ENCODE data around the gene ERMN. TPM values are rescaled to one million over a fixed set of nuclear protein-coding genes. Genes with fewer than 3 reads are reported as not detected.

ERMN gene
- total RNA-seq, 1 donor from 2014 or later, result 0.14 TPM

GRCh38 chr2:157326698-157327097, 1.1 kb upstream of the ERMN start:
- peaks cover 2% of the 10 kb centered on the region for H3K4me1 Mint-ChIP-seq (ENCODE audit: low read depth, unreplicated experiment)
- H3K36me3 ChIP-seq (ENCODE audit: insufficient read depth, low read length), result no peaks in the 10 kb centered on the region
- TF ChIP-seq EZH2 (IDR thresholded peaks at IDR 0.05; ENCODE audit: insufficient read depth, low read length) (no peak), CTCF (IDR thresholded peaks at IDR 0.05; ENCODE audit: insufficient read depth, low read depth, low read length) (no peak)
- no peak overlapping the region for H3K27ac Mint-ChIP-seq (ENCODE audit: unreplicated experiment)
- no peak overlapping the region for H3K27ac ChIP-seq (ENCODE audit: low read depth, low read length)
- H2AFZ ChIP-seq (ENCODE audit: low read depth, low read length), result no peak overlapping the region
- DNase-seq (ENCODE audit: low read depth) (no peak), FAIRE-seq (no peak)
- no peaks in the 10 kb centered on the region for H3K27me3 Mint-ChIP-seq (ENCODE audit: low read depth, unreplicated experiment)
- H3K4me3 ChIP-seq (ENCODE audit: insufficient read depth, low read depth, low read length), result no peak overlapping the region
- no peak overlapping the region for H3K9ac ChIP-seq (ENCODE audit: low read length)
- no peaks in the 10 kb centered on the region for H4K20me1 ChIP-seq (ENCODE audit: insufficient read depth, low read length)
- H3K4me3 Mint-ChIP-seq (ENCODE audit: unreplicated experiment), result no peak overlapping the region
- no peaks in the 10 kb centered on the region for H3K4me1 ChIP-seq (ENCODE audit: insufficient read depth, low read length)
- H3K36me3 Mint-ChIP-seq (ENCODE audit: low read depth, unreplicated experiment), result no peaks in the 10 kb centered on the region
- H3K9me3 Mint-ChIP-seq (ENCODE audit: unreplicated experiment), result no peaks in the 10 kb centered on the region
- no peak overlapping the region for H3K4me2 ChIP-seq (ENCODE audit: low read length)
- H3K79me2 ChIP-seq (ENCODE audit: insufficient read depth, low read length), result no peaks in the 10 kb centered on the region
- no peaks in the 10 kb centered on the region for H3K27me3 ChIP-seq (ENCODE audit: insufficient read depth, low read length)
- no peaks in the 10 kb centered on the region for H3K9me3 ChIP-seq (ENCODE audit: insufficient read depth, low read depth, low read length)

GRCh38 chr2:157324331-157324843, 1.2 kb downstream of the ERMN start:
- Histone ChIP-seq H4K20me1 (ENCODE audit: insufficient read depth, low read length) (no peaks in the 10 kb centered on the region), H3K4me1 (ENCODE audit: insufficient read depth, low read length) (no peaks in the 10 kb centered on the region), H3K27ac (ENCODE audit: low read depth, low read length) (no peak overlapping the region), H3K4me2 (ENCODE audit: low read length) (no peak overlapping the region), H3K27me3 (ENCODE audit: insufficient read depth, low read length) (no peaks in the 10 kb centered on the region), H3K36me3 (ENCODE audit: insufficient read depth, low read length) (no peaks in the 10 kb centered on the region), H3K9me3 (ENCODE audit: insufficient read depth, low read depth, low read length) (no peaks in the 10 kb centered on the region), H2AFZ (ENCODE audit: low read depth, low read length) (no peak overlapping the region), H3K4me3 (ENCODE audit: insufficient read depth, low read depth, low read length) (no peak overlapping the region), H3K9ac (ENCODE audit: low read length) (no peak overlapping the region), H3K79me2 (ENCODE audit: insufficient read depth, low read length) (no peaks in the 10 kb centered on the region)
- no peak for DNase-seq (ENCODE audit: low read depth)
- H3K27me3 Mint-ChIP-seq (ENCODE audit: low read depth, unreplicated experiment), result no peaks in the 10 kb centered on the region
- peaks cover 2% of the 10 kb centered on the region for H3K4me1 Mint-ChIP-seq (ENCODE audit: low read depth, unreplicated experiment)
- no peak for TF ChIP-seq CTCF (IDR thresholded peaks at IDR 0.05; ENCODE audit: insufficient read depth, low read depth, low read length)
- no peak for TF ChIP-seq EZH2 (IDR thresholded peaks at IDR 0.05; ENCODE audit: insufficient read depth, low read length)
- no peaks in the 10 kb centered on the region for H3K9me3 Mint-ChIP-seq (ENCODE audit: unreplicated experiment)
- no peak overlapping the region for H3K4me3 Mint-ChIP-seq (ENCODE audit: unreplicated experiment)
- FAIRE-seq, result no peak
- no peak overlapping the region for H3K27ac Mint-ChIP-seq (ENCODE audit: unreplicated experiment)
- no peaks in the 10 kb centered on the region for H3K36me3 Mint-ChIP-seq (ENCODE audit: low read depth, unreplicated experiment)

GRCh38 chr2:157322432-157322831, 3.2 kb downstream of the ERMN start:
- no peak overlapping the region for H3K27ac ChIP-seq (ENCODE audit: low read depth, low read length)
- H3K4me1 ChIP-seq (ENCODE audit: insufficient read depth, low read length), result no peaks in the 10 kb centered on the region
- H3K4me2 ChIP-seq (ENCODE audit: low read length), result no peak overlapping the region
- H3K9ac ChIP-seq (ENCODE audit: low read length), result no peak overlapping the region
- H2AFZ ChIP-seq (ENCODE audit: low read depth, low read length), result no peak overlapping the region
- no peaks in the 10 kb centered on the region for H3K79me2 ChIP-seq (ENCODE audit: insufficient read depth, low read length)
- no peak overlapping the region for H3K4me3 Mint-ChIP-seq (ENCODE audit: unreplicated experiment)
- H3K9me3 ChIP-seq (ENCODE audit: insufficient read depth, low read depth, low read length), result no peaks in the 10 kb centered on the region
- no peaks in the 10 kb centered on the region for H3K27me3 Mint-ChIP-seq (ENCODE audit: low read depth, unreplicated experiment)
- H3K36me3 ChIP-seq (ENCODE audit: insufficient read depth, low read length), result no peaks in the 10 kb centered on the region
- no peak overlapping the region for H3K27ac Mint-ChIP-seq (ENCODE audit: unreplicated experiment)
- H3K4me3 ChIP-seq (ENCODE audit: insufficient read depth, low read depth, low read length), result no peak overlapping the region
- FAIRE-seq, result no peak
- DNase-seq (ENCODE audit: low read depth), result no peak
- TF ChIP-seq CTCF (IDR thresholded peaks at IDR 0.05; ENCODE audit: insufficient read depth, low read depth, low read length) (no peak), EZH2 (IDR thresholded peaks at IDR 0.05; ENCODE audit: insufficient read depth, low read length) (no peak)
- no peaks in the 10 kb centered on the region for H4K20me1 ChIP-seq (ENCODE audit: insufficient read depth, low read length)
- no peaks in the 10 kb centered on the region for H3K27me3 ChIP-seq (ENCODE audit: insufficient read depth, low read length)
- H3K36me3 Mint-ChIP-seq (ENCODE audit: low read depth, unreplicated experiment), result no peaks in the 10 kb centered on the region
- H3K4me1 Mint-ChIP-seq (ENCODE audit: low read depth, unreplicated experiment), result peaks cover 2% of the 10 kb centered on the region
- no peaks in the 10 kb centered on the region for H3K9me3 Mint-ChIP-seq (ENCODE audit: unreplicated experiment)

All from astrocyte (in vitro differentiated cells and primary cell).